ENCODE results near the gene HYAL3.

- TF ChIP-seq CTCF (IDR thresholded peaks at IDR 0.05; ENCODE audit: low read depth, low read length, poor library complexity, severe bottlenecking) (no peak), EZH2phosphoT487 (IDR thresholded peaks at IDR 0.05; ENCODE audit: borderline replicate concordance, low read length) (no peak)
Measured at GRCh38 chr3:50342813-50343633, 43.8 kb upstream of the HYAL3 start.
